NB4 (cell line): ENCODE measurements around the gene TSPAN18.

ENCODE experiments used
- CTCF ChIP-seq: IDR thresholded peaks from one replicate; pipeline ENCODE4 v1.5.1; 2012; ENCODE audit warnings: low read depth, low read length
- MYC ChIP-seq: IDR thresholded peaks from 2 replicates; pipeline ENCODE4 v1.6.1; 2011; ENCODE audit warnings: low read depth, low read length
- POLR2A ChIP-seq: IDR thresholded peaks from 2 replicates; pipeline ENCODE4 v1.6.1; 2011; ENCODE audit warnings: mild to moderate bottlenecking; ENCODE audit not compliant: insufficient read length; ENCODE audit errors: extremely low read depth
- TF ChIP-seq, protein P1 (sequence below): IDR thresholded peaks from 2 replicates; pipeline ENCODE4 v1.6.1; 2011; ENCODE audit warnings: low read depth, low read length

GRCh38 chr11:44733877-44734276 is 7.1 kb downstream of the TSPAN18 start:
- TF ChIP-seq POLR2A (no peak), CTCF (no peak), MYC (no peak)
- TF ChIP-seq, protein P1, sequence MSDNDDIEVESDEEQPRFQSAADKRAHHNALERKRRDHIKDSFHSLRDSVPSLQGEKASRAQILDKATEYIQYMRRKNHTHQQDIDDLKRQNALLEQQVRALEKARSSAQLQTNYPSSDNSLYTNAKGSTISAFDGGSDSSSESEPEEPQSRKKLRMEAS = no peak
